Subcutaneous abdominal adipose tissue (tissue), 5 donors: ENCODE measurements around the gene BNC1.
A peak's percentile ranks its signal among the peaks of the same experiment; 100 is the strongest.

Experiments used
- H3K27ac ChIP-seq: one replicate; pipeline ENCODE4 v1.7.0; 2013; ENCODE audit warnings: low read depth, mild to moderate bottlenecking, inconsistent platforms, low read length, moderate library complexity
- H3K27me3 ChIP-seq, 5 donors: one replicate each; pipeline ENCODE4 v1.7.0; 2013; ENCODE audit warnings: low read length in 5 of 5, inconsistent platforms in 1 of 5; ENCODE audit not compliant: control insufficient read depth in 5 of 5, insufficient read depth in 4 of 5
- H3K36me3 ChIP-seq, 5 donors: one replicate each; pipeline ENCODE4 v1.7.0; 2013; ENCODE audit warnings: low read length in 5 of 5; ENCODE audit not compliant: control insufficient read depth in 5 of 5, insufficient read depth in 5 of 5
- H3K4me1 ChIP-seq, 5 donors: one replicate each; pipeline ENCODE4 v1.7.0; 2013; ENCODE audit warnings: low read length in 5 of 5, mild to moderate bottlenecking in 3 of 5, moderate library complexity in 1 of 5; ENCODE audit not compliant: control insufficient read depth in 5 of 5, insufficient read depth in 5 of 5
- H3K4me3 ChIP-seq, 5 donors: one replicate each; pipeline ENCODE4 v1.7.0; 2013; ENCODE audit warnings: low read length in 5 of 5, low read depth in 1 of 5
- H3K9ac ChIP-seq, 5 donors: one replicate each; pipeline ENCODE4 v1.7.0; 2013; ENCODE audit warnings: low read length in 5 of 5, mild to moderate bottlenecking in 4 of 5, moderate library complexity in 3 of 5
- H3K9me3 ChIP-seq, 5 donors: one replicate each; pipeline ENCODE4 v1.7.0; 2013; ENCODE audit warnings: low read length in 5 of 5; ENCODE audit not compliant: control insufficient read depth in 5 of 5
- donor health status: healthy.
- donor health status: healthy.
- donor health status: healthy.
- donor health status: healthy.
- donor health status: healthy.

The BNC1 gene

GRCh38 chr15:83215306-83215705, 69.2 kb downstream of the BNC1 start:
- Histone ChIP-seq H3K4me1 (no peaks in the 10 kb centered on the region), H3K9ac (no peak overlapping the region), H3K9me3 (no peaks in the 10 kb centered on the region), H3K4me3 (no peak overlapping the region), H3K36me3 (no peaks in the 10 kb centered on the region), H3K27me3 (no peaks in the 10 kb centered on the region), H3K27ac (no peak overlapping the region)

GRCh38 chr15:83210619-83211018, 73.8 kb downstream of the BNC1 start:
- H3K36me3 ChIP-seq, result no peaks in the 10 kb centered on the region
- H3K27ac ChIP-seq, result no peak overlapping the region
- no peak overlapping the region for H3K4me3 ChIP-seq
- H3K9me3 ChIP-seq, result no peaks in the 10 kb centered on the region
- peaks cover 0 to 18% (median 12%) of the 10 kb centered on the region in 5 donors for H3K4me1 ChIP-seq
- peaks cover 6 to 15% (median 10%) of the 10 kb centered on the region in 5 donors for H3K27me3 ChIP-seq
- H3K9ac ChIP-seq, result no peak overlapping the region

GRCh38 chr15:83209333-83209732, 75.1 kb downstream of the BNC1 start:
- Histone ChIP-seq H3K27ac (no peak overlapping the region), H3K36me3 (no peaks in the 10 kb centered on the region), H3K4me1 (peaks cover 0 to 18% (median 15%) of the 10 kb centered on the region in 5 donors), H3K4me3 (no peak overlapping the region), H3K9me3 (no peaks in the 10 kb centered on the region), H3K27me3 (peaks cover 6 to 15% (median 10%) of the 10 kb centered on the region in 5 donors), H3K9ac (no peak overlapping the region)

- H3K36me3 ChIP-seq, result no peaks in the 10 kb centered on the region
- H3K27me3 ChIP-seq, result peaks cover 6 to 15% (median 10%) of the 10 kb centered on the region in 5 donors
- peak overlapping the region in 2 of 5 donors; percentile 44 to 53 for H3K9ac ChIP-seq
- H3K4me3 ChIP-seq, result peak overlapping the region; percentile 37 to 72 (median 56)
- no peaks in the 10 kb centered on the region for H3K9me3 ChIP-seq
- H3K27ac ChIP-seq, result no peak overlapping the region
- H3K4me1 ChIP-seq, result peaks cover 0 to 18% (median 15%) of the 10 kb centered on the region in 5 donors
Observed at GRCh38 chr15:83208367-83208661, 76.2 kb downstream of the BNC1 start.

GRCh38 chr15:83207660-83208366, 76.7 kb downstream of the BNC1 start, which contains the start of gene HDGFL3:
Gene HDGFL3 (minus strand): TSS chr15:83207823. CDS start chr15:83207414, 409 bp downstream.
- no peaks in the 10 kb centered on the region for H3K9me3 ChIP-seq
- no peaks in the 10 kb centered on the region for H3K36me3 ChIP-seq
- peak within 1 kb of the TSS; percentile 56 to 77 (median 72) for H3K4me3 ChIP-seq
- H3K27ac ChIP-seq, result peak within 1 kb of the TSS; percentile 64
- peaks cover 0 to 18% (median 15%) of the 10 kb centered on the region in 5 donors for H3K4me1 ChIP-seq
- H3K9ac ChIP-seq, result peak within 1 kb of the TSS in 4 of 5 donors; percentile 43 to 81 (median 73)
- H3K27me3 ChIP-seq, result peaks cover 6 to 15% (median 10%) of the 10 kb centered on the region in 5 donors

GRCh38 chr15:83207009-83207659, 77.3 kb downstream of the BNC1 start:
- Histone ChIP-seq H3K9ac (peak overlapping the region in 4 of 5 donors; percentile 43 to 81 (median 73)), H3K4me3 (peak overlapping the region in 4 of 5 donors; percentile 56 to 77 (median 72))

GRCh38 chr15:83206526-83207008, 77.9 kb downstream of the BNC1 start:
- Histone ChIP-seq H3K27ac (peak overlapping the region; percentile 64), H3K4me3 (peak overlapping the region; percentile 56 to 77 (median 72)), H3K36me3 (no peaks in the 10 kb centered on the region), H3K9me3 (no peaks in the 10 kb centered on the region), H3K9ac (peak overlapping the region in 4 of 5 donors; percentile 43 to 81 (median 73)), H3K4me1 (peaks cover 0 to 20% (median 16%) of the 10 kb centered on the region in 5 donors), H3K27me3 (peaks cover 6 to 15% (median 10%) of the 10 kb centered on the region in 5 donors)

More at GRCh38 chr15:83207009-83207659, 77.3 kb downstream of the BNC1 start:
- Histone ChIP-seq H3K27me3 (peaks cover 6 to 15% (median 10%) of the 10 kb centered on the region in 5 donors), H3K36me3 (no peaks in the 10 kb centered on the region), H3K9me3 (no peaks in the 10 kb centered on the region), H3K4me1 (peaks cover 0 to 18% (median 16%) of the 10 kb centered on the region in 5 donors), H3K27ac (peak overlapping the region; percentile 64)
